ENCODE measurements around the gene BLTP2.

BLTP2 gene

DNA sequence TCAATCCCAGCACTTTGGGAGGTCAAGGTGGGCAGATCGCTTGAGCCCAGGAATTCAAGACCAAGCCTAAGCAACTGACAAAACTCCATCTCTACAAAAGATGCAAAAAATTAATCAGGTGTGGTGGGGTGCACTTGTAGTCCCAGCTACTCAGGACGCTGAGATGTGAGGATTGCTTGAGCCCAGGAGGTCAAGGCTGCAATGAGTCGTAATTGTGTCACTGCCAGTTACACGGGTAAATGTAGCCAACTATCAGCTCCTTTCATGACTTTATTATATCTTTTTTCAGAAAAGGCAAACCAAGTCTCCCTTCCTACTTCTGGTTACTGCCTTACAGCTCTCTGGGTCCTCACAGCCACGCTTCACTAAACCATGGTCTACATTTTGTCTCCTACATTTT lies 12.8 kb upstream of the BLTP2 start:
- H3K36me3 ChIP-seq (replicated peaks), result peaks cover 30% of the 10 kb centered on the region
- H3K4me3 ChIP-seq (ENCODE audit: low read depth, low read length), result no peak overlapping the region
- H3K27me3 ChIP-seq (replicated peaks), result no peaks in the 10 kb centered on the region
- no peak overlapping the region for H3K27ac ChIP-seq
- in situ Hi-C loops (cut with HindIII; ENCODE audit: low pct_ligation_motif_present, low sequenced_read_pairs), result no loop called here
- peak; percentile 48 for DNase-seq
- TF ChIP-seq, protein P1, sequence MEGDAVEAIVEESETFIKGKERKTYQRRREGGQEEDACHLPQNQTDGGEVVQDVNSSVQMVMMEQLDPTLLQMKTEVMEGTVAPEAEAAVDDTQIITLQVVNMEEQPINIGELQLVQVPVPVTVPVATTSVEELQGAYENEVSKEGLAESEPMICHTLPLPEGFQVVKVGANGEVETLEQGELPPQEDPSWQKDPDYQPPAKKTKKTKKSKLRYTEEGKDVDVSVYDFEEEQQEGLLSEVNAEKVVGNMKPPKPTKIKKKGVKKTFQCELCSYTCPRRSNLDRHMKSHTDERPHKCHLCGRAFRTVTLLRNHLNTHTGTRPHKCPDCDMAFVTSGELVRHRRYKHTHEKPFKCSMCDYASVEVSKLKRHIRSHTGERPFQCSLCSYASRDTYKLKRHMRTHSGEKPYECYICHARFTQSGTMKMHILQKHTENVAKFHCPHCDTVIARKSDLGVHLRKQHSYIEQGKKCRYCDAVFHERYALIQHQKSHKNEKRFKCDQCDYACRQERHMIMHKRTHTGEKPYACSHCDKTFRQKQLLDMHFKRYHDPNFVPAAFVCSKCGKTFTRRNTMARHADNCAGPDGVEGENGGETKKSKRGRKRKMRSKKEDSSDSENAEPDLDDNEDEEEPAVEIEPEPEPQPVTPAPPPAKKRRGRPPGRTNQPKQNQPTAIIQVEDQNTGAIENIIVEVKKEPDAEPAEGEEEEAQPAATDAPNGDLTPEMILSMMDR (IDR thresholded peaks at IDR 0.05; ENCODE audit: low read depth, low read length, missing control alignments), result no peak

DNA sequence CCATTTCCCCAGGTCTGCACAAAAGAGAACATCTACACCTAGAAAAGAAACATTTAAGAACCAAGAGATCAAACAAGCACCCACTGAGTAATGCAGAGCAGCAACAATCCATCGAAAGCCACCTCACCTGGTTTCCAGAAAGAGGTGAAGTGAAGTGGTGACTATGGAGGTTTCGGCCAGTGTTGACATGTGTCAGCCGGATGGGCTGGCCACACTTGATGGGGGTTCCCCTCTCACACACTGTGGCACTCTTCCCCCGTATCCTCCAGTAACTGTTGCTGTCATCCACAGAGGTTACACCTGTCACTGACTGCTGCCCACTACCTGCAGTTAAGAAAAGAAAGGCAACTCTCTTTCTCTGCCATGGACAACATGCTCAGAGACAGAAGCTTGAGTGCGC lies 10.2 kb upstream of the BLTP2 start:
- DNase-seq, result no peak
- no peak overlapping the region for H3K27ac ChIP-seq
- H3K27me3 ChIP-seq (replicated peaks), result no peaks in the 10 kb centered on the region
- TF ChIP-seq, protein P1 (IDR thresholded peaks at IDR 0.05; ENCODE audit: low read depth, low read length, missing control alignments), result no peak
- H3K36me3 ChIP-seq (replicated peaks), result peaks cover 46% of the 10 kb centered on the region
- in situ Hi-C loops (cut with HindIII; ENCODE audit: low pct_ligation_motif_present, low sequenced_read_pairs), result no loop called here
- H3K4me3 ChIP-seq (ENCODE audit: low read depth, low read length), result no peak overlapping the region

DNA sequence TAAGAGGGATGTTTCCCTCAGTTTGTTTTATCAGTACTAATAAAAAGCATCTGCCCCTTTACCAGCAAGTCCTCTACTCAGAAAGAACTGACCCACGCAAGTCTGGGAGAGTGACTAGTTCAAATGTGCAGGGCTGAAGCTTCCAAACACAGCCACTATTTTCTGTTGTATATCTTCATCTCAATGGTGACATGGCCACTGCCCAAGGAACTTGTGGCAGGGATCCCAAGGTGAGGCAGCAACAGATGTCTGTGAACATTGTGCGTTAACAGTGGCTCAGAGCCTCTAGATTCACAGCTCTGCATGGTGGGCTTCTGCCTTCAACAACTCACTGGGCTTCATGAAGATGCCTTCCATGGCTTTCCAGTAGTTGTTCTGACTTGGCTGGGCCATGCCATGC lies 3.7 kb upstream of the BLTP2 start:
- no peak overlapping the region for H3K27ac ChIP-seq
- TF ChIP-seq, protein P1 (IDR thresholded peaks at IDR 0.05; ENCODE audit: low read depth, low read length, missing control alignments), result no peak
- in situ Hi-C loops (cut with HindIII; ENCODE audit: low pct_ligation_motif_present, low sequenced_read_pairs), result no loop called here
- no peaks in the 10 kb centered on the region for H3K27me3 ChIP-seq (replicated peaks)
- H3K36me3 ChIP-seq (replicated peaks), result peaks cover 24% of the 10 kb centered on the region
- DNase-seq, result no peak
- H3K4me3 ChIP-seq (ENCODE audit: low read depth, low read length), result no peak overlapping the region

DNA sequence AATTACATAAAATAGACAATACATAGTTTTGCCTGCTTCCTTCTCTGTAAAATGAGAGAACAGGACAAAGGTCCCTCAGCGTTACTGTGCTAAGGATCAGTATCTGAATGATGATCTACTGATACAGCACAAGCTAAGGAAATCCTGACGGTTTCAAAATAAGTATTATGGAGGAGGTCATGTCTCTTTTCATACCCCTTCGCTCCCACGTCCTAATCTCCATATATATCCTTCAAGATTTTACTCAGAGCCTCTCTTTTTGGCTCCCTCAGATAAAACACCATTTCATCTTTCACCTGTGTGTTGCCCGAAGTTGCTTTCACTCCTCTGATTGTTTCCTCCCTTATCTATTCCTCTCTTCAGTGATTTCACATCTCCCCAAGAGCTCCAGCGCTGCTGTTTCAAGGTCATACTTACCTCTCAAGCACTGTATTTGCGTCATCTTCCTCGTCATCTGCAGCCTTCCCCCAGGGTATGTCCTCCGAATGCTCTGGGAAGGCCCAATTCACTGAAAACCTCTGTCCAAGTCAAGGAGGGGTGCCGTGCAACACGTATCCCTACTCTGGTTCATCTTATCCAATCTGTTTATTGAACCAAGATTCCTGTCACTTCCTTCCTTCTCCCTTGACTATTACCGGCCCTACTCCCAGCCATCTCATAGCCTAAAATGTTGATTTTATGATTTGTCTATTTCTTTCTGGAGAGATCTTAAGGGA lies 1.2 kb upstream of the BLTP2 start:
- TF ChIP-seq, protein P1 (IDR thresholded peaks at IDR 0.05; ENCODE audit: low read depth, low read length, missing control alignments), result no peak
- DNase-seq, result no peak
- no peaks in the 10 kb centered on the region for H3K27me3 ChIP-seq (replicated peaks)
- in situ Hi-C loops (cut with HindIII; ENCODE audit: low pct_ligation_motif_present, low sequenced_read_pairs), result no loop called here
- peaks cover 26% of the 10 kb centered on the region for H3K36me3 ChIP-seq (replicated peaks)
- no peak overlapping the region for H3K27ac ChIP-seq
- no peak overlapping the region for H3K4me3 ChIP-seq (ENCODE audit: low read depth, low read length)

DNA sequence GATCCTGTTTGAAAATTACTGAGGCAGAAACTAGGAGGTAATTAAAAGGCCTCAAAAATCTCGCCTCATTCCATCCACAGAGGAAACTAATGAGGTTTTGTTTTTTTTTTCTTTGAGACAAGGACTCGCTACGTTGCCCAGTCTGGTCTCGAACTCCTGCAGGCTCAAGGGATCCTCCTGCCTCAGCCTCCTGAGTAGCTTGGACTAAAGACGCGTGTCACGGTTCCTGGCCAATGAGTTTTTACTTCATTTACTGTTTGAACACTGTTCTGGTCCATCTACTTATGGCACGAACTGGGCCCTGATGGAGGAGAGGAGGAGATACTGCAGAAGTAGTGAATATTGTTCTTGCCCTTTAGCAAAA lies 600 bp upstream of the BLTP2 start:
- in situ Hi-C loops (cut with HindIII; ENCODE audit: low pct_ligation_motif_present, low sequenced_read_pairs), result no loop called here
- peaks cover 29% of the 10 kb centered on the region for H3K36me3 ChIP-seq (replicated peaks)
- H3K27me3 ChIP-seq (replicated peaks), result no peaks in the 10 kb centered on the region
- H3K4me3 ChIP-seq (ENCODE audit: low read depth, low read length), result peak overlapping the region; percentile 70
- DNase-seq, result no peak
- TF ChIP-seq, protein P1 (IDR thresholded peaks at IDR 0.05; ENCODE audit: low read depth, low read length, missing control alignments), result no peak
- H3K27ac ChIP-seq, result peak overlapping the region; percentile 37

All from brain microvascular endothelial cell (primary cell).